OCI-LY7 (cell line): ENCODE measurements around the gene UFM1. TPM values are rescaled to one million over a fixed set of nuclear protein-coding genes. Genes with fewer than 3 reads are reported as not detected.

Experiments used
- BruUV-seq: library from RNA; stranded (reverse); fragments of 400-500 nt; replicated peaks from 2 replicates; lab custom pipeline; 2021; lab: Mats Ljungman, UMichigan
- CTCF ChIA-PET: fragments of 300-600 bp; sonication (Branson Sonifier 250); formaldehyde crosslinking; loops from one replicate; lab custom pipeline; 2022; ENCODE audit warnings: antibody characterized with exemption; ENCODE audit not compliant: unreplicated experiment; lab: Charles Lee
- POLR2A ChIA-PET: fragments of 300-600 bp; sonication (Branson Sonifier 250); formaldehyde crosslinking; loops from one replicate; lab custom pipeline; 2022; ENCODE audit warnings: antibody characterized with exemption; lab: Charles Lee
- DNase-seq: peaks from one replicate; pipeline ENCODE4 v3.0.0-alpha.2; 2015; ENCODE audit warnings: low spot score
- H2AFZ ChIP-seq: fragments of 200-600 bp; sonication (generic), shearing (Covaris generic); 2 replicates; pipeline ENCODE4 v1.6.1; 2014; ENCODE audit warnings: mild to moderate bottlenecking, antibody characterized with exemption, low read length, moderate library complexity
- H3K27ac ChIP-seq: fragments of 200-600 bp; sonication (generic); 2 replicates; pipeline ENCODE4 v1.5.1; 2014; ENCODE audit warnings: mixed run types, low read depth, mild to moderate bottlenecking, moderate library complexity, low read length, inconsistent platforms; ENCODE audit not compliant: poor library complexity, severe bottlenecking
- H3K36me3 ChIP-seq: fragments of 200-600 bp; sonication (generic); 2 replicates; pipeline ENCODE4 v1.6.1; 2014; ENCODE audit warnings: mild to moderate bottlenecking, antibody characterized with exemption, low read length, moderate library complexity, mixed read lengths; ENCODE audit not compliant: insufficient read depth
- H3K4me1 ChIP-seq: fragments of 200-600 bp; sonication (generic); 2 replicates; pipeline ENCODE4 v1.5.1; 2014; ENCODE audit warnings: mild to moderate bottlenecking, low read length; ENCODE audit not compliant: insufficient read depth, poor library complexity, severe bottlenecking
- H3K4me2 ChIP-seq: fragments of 200-600 bp; sonication (generic); 2 replicates; pipeline ENCODE4 v1.6.1; 2014; ENCODE audit warnings: mild to moderate bottlenecking, low read length
- H3K4me3 ChIP-seq: fragments of 200-600 bp; sonication (generic); 2 replicates; pipeline ENCODE4 v1.5.1; 2014; ENCODE audit warnings: mild to moderate bottlenecking, low read depth, low read length; ENCODE audit not compliant: poor library complexity, severe bottlenecking
- H3K79me2 ChIP-seq: fragments of 200-600 bp; sonication (generic); 2 replicates; pipeline ENCODE4 v1.6.1; 2016; ENCODE audit warnings: low read depth, mild to moderate bottlenecking, low read length, moderate library complexity, mixed read lengths; ENCODE audit not compliant: insufficient read depth
- H3K9me2 ChIP-seq: fragments of 200-600 bp; sonication (generic); 2 replicates; pipeline ENCODE4 v1.6.1; 2016; ENCODE audit warnings: mild to moderate bottlenecking, low read length, mixed read lengths; ENCODE audit not compliant: insufficient read depth
- H3K9me3 ChIP-seq: fragments of 200-600 bp; sonication (generic); 2 replicates; pipeline ENCODE4 v1.6.1; 2014; ENCODE audit warnings: mild to moderate bottlenecking, mixed run types, low read length, mixed read lengths
- H4K20me1 ChIP-seq: fragments of 200-600 bp; sonication (generic); 2 replicates; pipeline ENCODE4 v1.6.1; 2014; ENCODE audit warnings: mild to moderate bottlenecking, antibody characterized with exemption, low read length, moderate library complexity, mixed read lengths; ENCODE audit not compliant: insufficient read depth
- CTCF ChIP-seq: fragments of 200-600 bp; sonication (generic); conservative IDR thresholded peaks from 2 replicates; pipeline ENCODE4 v1.5.1; 2014; ENCODE audit warnings: mild to moderate bottlenecking, antibody characterized with exemption, low read length, moderate library complexity, mixed read lengths
- EZH2phosphoT487 ChIP-seq: fragments of 200-600 bp; sonication (generic); IDR thresholded peaks from 2 replicates; pipeline ENCODE4 v1.6.1; 2018; ENCODE audit warnings: low read depth, borderline replicate concordance, mild to moderate bottlenecking, mixed run types, antibody characterized with exemption, low read length, moderate library complexity, mixed read lengths
- intact Hi-C: fragments of 100-400 bp; cut with micrococcal nuclease; formaldehyde crosslinking; loops from one replicate; pipeline ENCODE4 v1.10.0; 2022; ENCODE audit not compliant: unreplicated experiment
- total RNA-seq, 2 experiments: library from RNA; depleted of rRNA in 1 of 2; stranded (reverse); fragments of >200 nt in 1 of 2; shearing (Covaris generic) in 1 of 2; gene quantifications; 2 replicates each; pipeline ENCODE4 v1.2.3, GENCODE V29; 2014 to 2022

UFM1 gene
- total RNA-seq, 2 experiments from 2014 or later, result 33.3 to 46.9 TPM

- TF ChIP-seq CTCF (no peak), EZH2phosphoT487 (no peak)
- no peak for DNase-seq
- no peaks in the 10 kb centered on the region for H3K9me3 ChIP-seq
- H3K9me2 ChIP-seq, result no peaks in the 10 kb centered on the region
- no peak overlapping the region for H3K4me3 ChIP-seq
- no peaks in the 10 kb centered on the region for H3K4me1 ChIP-seq
- H3K36me3 ChIP-seq, result no peaks in the 10 kb centered on the region
- H4K20me1 ChIP-seq, result no peaks in the 10 kb centered on the region
- ChIA-PET CTCF (no interaction called here), POLR2A (no interaction called here)
- intact Hi-C loops, result no loop called here
- no peak overlapping the region for H3K27ac ChIP-seq
- H3K4me2 ChIP-seq, result no peak overlapping the region
- no peaks in the 10 kb centered on the region for H3K79me2 ChIP-seq
- no TSS peak for BruUV-seq
- no peak overlapping the region for H2AFZ ChIP-seq
Measured at GRCh38 chr13:38386421-38386820, 36.8 kb downstream of the UFM1 start.

GRCh38 chr13:38391341-38391740 is 41.7 kb downstream of the UFM1 start:
- H3K79me2 ChIP-seq, result no peaks in the 10 kb centered on the region
- H3K4me2 ChIP-seq, result no peak overlapping the region
- no peak for TF ChIP-seq CTCF
- no peak for TF ChIP-seq EZH2phosphoT487
- DNase-seq, result no peak
- no peaks in the 10 kb centered on the region for H3K36me3 ChIP-seq
- no TSS peak for BruUV-seq
- no peaks in the 10 kb centered on the region for H3K9me2 ChIP-seq
- no peaks in the 10 kb centered on the region for H3K9me3 ChIP-seq
- H3K27ac ChIP-seq, result no peak overlapping the region
- intact Hi-C loops, result no loop called here
- no peaks in the 10 kb centered on the region for H3K4me1 ChIP-seq
- no peak overlapping the region for H3K4me3 ChIP-seq
- CTCF ChIA-PET, result no interaction called here
- H4K20me1 ChIP-seq, result no peaks in the 10 kb centered on the region
- H2AFZ ChIP-seq, result no peak overlapping the region
- POLR2A ChIA-PET, result interaction anchor here (0.6 kb wide), 1 partner anchor 47 kb away, joined by 5 read pairs; no protein-coding TSS in a partner anchor

GRCh38 chr13:38394777-38395496 is 45.3 kb downstream of the UFM1 start:
- no peak overlapping the region for H3K27ac ChIP-seq
- H3K4me1 ChIP-seq, result no peaks in the 10 kb centered on the region
- H3K9me3 ChIP-seq, result no peaks in the 10 kb centered on the region
- H3K9me2 ChIP-seq, result no peaks in the 10 kb centered on the region
- ChIA-PET CTCF (no interaction called here), POLR2A (no interaction called here)
- H3K36me3 ChIP-seq, result no peaks in the 10 kb centered on the region
- no peaks in the 10 kb centered on the region for H3K79me2 ChIP-seq
- no TSS peak for BruUV-seq
- TF ChIP-seq CTCF, result no peak
- no peaks in the 10 kb centered on the region for H4K20me1 ChIP-seq
- intact Hi-C loops, result no loop called here
- H3K4me2 ChIP-seq, result no peak overlapping the region
- H2AFZ ChIP-seq, result no peak overlapping the region
- DNase-seq, result no peak
- H3K4me3 ChIP-seq, result no peak overlapping the region
